ENCODE measurements around the gene GXYLT2.

GXYLT2 gene, protein sequence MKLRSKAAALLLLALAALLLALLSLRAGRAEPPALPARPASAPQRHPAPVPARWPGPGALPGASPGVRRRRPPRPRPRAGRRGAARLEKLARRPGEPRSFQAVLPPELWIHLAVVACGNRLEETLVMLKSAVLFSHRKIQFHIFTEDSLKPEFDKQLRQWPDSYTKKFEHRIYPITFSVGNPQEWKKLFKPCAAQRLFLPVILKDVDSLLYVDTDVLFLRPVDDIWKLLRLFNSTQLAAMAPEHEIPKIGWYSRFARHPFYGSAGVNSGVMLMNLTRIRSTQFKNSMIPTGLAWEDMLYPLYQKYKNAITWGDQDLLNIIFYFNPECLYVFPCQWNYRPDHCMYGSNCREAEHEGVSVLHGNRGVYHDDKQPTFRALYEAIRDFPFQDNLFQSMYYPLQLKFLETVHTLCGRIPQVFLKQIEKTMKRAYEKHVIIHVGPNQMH

DNA sequence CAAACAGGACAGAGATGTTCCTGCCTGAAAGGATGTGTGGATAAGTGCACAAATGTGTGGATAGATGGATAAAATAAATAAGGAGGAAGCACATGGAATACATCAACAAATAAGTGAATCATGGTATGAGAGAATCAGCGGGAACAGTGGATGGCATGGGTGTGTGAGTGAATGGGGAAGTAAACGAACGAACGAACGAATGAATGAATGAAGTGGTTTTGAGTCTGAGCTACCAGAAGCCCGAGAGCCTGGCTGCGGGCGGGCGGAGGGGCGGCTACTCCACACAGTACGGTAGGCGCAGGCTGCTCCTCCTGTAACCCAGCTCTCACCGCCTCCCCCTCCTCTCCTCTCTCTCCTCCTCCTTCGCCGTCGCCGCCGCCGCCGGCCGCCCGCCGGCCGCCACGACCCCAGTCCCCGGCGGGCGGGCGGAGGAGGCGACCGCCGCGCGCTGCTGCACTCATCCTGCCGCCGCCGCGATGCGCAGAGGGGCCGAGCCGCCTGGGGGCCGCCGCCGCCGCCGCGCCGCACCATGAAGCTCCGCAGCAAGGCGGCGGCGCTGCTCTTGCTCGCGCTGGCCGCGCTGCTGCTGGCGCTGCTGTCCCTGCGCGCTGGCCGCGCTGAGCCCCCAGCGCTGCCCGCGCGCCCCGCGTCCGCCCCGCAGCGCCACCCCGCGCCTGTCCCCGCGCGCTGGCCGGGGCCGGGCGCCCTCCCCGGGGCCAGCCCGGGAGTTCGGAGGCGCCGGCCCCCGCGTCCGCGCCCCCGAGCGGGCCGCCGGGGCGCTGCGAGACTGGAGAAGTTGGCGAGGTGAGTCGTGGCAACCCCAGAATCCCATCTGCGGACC lies at the start of gene GXYLT2:
GXYLT2 (plus strand) TSS at position 342 of the 841 bp plus-strand sequence; CDS start at position 530, 188 bp downstream.
- DNase-seq (ENCODE audit: insufficient read length, low spot score): peak; percentile 27
- no peak for FAIRE-seq

DNA sequence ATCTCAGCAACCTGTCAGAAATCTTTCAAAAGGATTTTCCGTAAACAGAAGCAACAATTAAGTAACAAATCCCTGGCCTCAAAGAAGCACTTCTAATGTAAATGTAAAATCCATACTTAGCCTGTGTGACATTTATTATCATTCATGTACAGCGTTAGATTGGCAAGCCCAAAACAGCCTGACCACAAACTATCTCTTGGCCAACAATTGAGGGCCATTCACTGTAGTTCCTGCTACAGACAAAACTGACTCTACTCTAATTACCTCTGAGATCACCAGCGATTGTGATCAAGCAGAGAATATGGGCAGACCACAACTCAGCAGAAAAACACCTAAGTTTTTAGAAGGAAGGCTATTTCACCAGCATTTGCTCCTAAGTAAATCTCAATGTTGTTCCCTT lies 48.8 kb upstream of the GXYLT2 start:
- FAIRE-seq (no peak), DNase-seq (ENCODE audit: insufficient read length, low spot score) (no peak)

DNA sequence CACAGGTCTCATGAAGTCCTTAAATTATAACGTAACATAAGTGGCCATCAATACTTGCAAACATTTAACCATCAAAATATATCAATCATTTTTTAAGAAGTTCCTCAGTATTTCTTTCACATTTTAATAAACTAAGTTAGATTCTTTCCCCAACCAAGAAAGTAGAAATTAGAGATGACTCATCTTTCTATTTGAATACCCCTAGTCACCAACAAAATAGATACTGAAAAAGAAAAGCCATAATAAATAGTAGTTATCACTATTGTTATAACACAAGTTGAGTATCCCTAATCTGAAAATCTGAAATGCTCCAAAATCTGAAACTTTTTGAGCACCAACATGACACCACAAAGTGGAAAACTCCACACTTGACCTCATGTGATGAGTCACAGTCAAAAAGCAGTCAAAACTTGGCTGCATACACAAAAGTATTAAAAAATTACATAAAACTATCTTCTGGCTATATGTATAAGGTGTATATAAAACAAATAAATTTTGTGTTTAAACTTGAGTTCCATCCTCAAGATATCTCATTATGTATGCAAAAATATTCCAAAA lies 43.3 kb upstream of the GXYLT2 start:
- DNase-seq (ENCODE audit: insufficient read length, low spot score) (no peak), FAIRE-seq (peak; percentile 18)

DNA sequence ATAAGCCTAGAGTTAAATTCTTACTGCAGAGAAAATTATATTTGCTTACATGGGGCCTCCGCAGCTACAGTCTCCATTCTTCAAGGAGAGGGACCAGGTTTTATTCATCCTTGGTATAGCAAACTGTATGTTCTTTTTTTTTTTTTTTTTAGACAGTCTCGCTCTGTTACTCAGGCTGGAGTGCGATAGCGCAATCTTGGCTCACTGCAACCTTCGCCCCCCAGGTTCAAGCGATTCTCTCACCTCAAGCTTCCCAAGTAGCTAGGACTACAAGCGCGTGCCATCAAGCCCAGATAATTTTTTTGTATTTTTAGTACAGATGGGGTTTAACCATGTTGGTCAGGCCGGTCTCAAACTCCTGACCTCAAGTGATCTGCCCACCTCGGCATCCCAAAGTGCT lies 41.7 kb upstream of the GXYLT2 start:
- no peak for DNase-seq (ENCODE audit: insufficient read length, low spot score)

DNA sequence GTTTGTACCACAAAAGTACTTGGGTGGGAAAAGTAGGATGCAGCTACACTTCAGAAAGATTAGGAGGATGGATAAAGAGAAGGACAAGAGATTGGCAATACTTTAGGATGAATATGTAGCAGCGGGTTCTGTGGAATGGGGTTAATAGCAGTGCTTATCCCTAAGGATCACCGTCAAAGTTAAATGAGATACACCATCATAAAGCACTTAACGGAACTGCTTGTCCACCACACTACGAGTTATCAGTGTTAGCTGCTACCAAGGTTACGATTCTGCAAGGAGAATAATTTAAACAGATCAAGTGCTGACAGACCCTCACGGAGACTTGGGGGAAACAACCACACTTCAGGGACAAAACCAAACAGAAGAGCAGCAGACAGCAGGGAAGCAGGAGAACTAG lies 40.6 kb upstream of the GXYLT2 start:
- DNase-seq (ENCODE audit: insufficient read length, low spot score) (no peak), FAIRE-seq (no peak)

More for the DNA sequence above, 41.7 kb upstream of the GXYLT2 start:
- no peak for FAIRE-seq

DNA sequence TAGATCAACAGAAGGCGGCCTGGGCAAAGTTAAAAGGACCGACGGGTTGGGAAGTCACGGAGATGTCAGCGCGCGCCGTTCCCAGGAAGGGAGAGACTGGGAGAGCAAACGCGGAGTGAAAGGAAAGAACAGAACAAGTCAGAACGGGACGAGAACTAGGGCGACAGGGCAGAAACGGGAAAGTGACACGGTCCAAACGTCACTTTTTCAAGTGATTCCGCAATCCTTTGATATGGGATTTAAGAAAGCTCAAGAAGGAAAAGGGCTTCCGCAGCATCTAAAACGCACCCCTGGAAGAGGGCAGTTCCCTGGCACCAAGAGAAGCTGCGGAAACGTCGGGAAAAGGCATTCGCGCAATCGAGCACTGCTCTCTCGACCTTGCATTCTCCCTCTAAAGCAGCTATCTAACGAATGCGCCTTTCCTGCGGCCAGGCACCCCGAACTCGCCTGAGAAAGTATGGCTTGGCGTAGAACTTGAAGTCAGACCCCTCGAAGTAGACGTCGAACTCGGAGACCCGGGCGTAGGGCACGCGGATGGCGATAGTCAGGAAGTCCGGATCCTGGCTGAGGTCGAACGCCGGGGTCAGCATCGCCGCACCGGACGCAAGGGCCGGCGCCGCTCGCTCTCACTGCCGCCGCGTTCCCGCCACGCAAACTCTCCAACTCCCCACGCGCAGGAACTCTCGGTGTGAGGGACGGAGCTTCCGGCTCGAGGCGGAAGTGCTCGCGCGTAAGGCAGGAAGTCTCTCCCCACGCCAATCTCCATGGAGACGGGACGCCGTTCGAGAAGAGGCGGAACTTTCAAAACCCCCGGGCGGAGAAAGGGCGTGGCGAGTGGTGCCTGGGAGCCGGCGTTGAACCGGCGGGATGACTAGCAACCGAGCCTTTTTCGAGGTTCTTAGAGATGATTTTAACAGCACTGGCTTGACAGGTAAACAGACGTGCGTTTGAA lies 39.8 kb upstream of the GXYLT2 start, which contains the start of gene SHQ1:
SHQ1 (minus strand) TSS at position 695 of the 952 bp plus-strand sequence; CDS start at position 590, 105 bp downstream.
- DNase-seq (ENCODE audit: insufficient read length, low spot score): peak; percentile 78
- peak; percentile 94 for FAIRE-seq

DNA sequence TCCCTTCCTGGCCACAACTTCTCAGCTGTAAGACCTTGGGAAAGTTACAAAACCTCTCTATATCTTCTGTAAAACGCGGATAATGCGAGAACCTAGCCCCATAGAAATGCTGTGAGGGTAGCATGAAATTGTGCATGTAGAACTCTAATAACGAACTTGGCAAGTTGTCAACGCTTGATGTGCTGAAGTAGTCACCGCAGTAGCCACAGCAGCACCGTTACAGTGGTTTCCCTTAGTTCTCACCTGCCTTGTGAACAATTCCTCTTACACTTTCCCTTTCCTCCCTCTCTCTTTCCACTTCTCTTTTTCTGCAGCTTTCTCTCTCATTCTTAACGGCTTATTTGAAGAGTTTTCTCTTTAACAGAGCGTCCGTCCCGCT lies 39.2 kb upstream of the GXYLT2 start:
- no peak for FAIRE-seq

DNA sequence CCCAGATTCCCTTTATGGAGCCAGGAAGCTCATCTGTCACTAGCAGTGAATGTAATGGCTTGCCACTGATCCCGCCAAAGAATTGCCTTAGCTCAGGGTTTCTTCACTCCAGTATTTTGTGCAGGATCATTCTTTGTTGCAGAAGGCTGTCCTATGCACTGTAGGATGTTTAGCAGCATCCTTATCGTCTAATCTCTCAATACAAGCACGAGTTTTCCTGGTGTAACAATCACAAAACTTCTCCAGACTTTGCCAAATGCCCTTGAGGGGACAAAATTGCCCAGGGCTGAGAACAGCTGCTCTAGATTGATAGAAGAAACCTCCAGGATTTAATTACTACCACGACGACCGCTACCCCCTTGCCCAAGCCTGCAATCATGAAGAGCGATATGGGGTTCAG lies 32.8 kb upstream of the GXYLT2 start:
- no peak for DNase-seq (ENCODE audit: insufficient read length, low spot score)
- FAIRE-seq: no peak

More for the DNA sequence above, 39.2 kb upstream of the GXYLT2 start:
- no peak for DNase-seq (ENCODE audit: insufficient read length, low spot score)

DNA sequence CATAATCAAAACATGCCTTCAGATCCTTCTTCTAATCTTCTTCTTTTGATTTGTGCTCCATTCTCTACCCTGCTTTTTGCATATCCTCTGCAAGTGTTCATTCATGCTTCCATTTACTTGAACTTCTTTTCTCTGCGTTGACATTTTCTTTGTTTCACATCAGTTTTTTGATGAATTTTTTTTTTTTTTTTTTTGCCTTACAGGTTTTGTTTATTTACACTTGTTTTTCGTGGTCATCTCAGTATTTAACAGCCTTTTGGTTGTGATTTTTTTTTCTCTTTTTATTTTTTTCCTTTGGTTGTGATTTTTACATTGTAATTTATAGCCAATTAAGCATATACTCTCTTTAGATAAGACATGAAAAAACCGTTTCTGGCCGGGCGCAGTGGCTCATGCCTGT lies 27.8 kb upstream of the GXYLT2 start:
- DNase-seq (ENCODE audit: insufficient read length, low spot score) (no peak), FAIRE-seq (no peak)

DNA sequence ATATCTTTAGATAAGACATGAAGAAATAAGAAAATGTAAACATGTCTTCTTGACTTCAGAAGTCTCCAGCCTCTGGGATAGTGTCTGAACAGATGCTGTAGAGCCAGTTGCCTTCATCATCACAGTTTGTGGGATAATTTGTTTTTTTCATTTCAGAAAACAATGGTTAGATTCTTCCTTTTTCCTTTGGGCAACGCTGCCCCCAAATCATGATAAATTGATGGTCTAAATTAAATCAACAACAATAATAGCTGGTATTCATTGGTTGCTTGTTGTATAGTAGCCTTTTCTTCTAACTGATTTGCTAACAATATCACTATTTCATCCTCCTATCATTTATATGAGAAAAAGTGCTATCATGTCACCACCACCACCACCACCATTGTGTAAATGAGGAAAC lies 27.0 kb upstream of the GXYLT2 start:
- DNase-seq (ENCODE audit: insufficient read length, low spot score): no peak
- FAIRE-seq: no peak

DNA sequence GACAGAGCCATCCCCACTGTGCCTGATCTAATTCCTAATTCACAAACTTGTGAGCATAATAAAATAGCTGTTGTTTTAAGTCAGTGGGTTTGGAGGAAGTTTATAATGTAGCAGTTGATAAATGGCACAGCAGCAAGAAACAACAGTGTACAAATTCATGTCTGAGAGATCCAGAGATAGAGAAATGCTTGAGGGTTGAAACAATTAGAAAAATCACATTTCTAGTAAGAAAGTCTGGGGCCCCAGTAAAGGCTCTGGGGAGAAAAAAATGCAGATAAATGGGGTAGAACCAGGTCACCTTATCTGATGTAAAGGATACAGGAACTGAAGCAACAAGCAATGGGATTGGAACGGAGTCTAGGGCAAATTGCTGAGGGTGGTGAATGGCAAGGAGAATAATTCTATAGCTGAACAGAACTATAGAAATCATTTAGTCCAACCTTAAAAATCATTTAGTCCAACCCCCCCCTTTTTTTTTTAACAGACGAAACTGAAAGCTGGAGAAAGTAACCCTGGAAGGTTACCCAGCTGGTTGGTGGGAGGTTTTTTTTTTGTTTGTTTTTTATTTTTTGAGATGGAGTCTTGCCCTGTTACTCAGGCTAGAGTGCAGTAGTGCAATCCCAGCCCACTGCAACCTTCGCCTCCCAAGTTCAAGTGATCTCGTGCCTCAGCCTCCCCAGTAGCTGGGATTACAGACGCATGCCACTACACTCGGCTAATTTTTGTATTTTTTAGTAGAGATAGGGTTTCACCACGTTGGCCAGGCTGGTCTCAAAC lies 25.3 kb upstream of the GXYLT2 start:
- FAIRE-seq (no peak), DNase-seq (ENCODE audit: insufficient read length, low spot score) (no peak)

DNA sequence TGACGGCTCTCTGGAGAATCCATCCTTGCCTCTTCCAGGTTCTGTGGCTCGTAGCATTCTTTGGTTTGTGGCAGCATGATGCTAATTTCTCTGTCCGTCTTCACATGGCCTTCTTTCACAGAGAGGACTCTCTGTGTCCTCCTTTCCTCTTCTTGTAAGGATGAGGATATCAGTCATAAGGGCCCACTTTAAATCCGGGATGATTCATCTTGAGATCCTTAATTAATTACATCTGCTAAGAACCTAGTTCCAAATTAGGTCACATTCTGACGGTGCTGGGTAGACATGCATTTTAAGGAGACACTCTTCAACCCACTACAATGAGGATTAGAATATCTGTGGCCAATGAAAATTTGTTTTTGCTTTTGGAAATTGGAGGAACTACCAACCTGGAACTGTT lies 15.7 kb upstream of the GXYLT2 start:
- DNase-seq (ENCODE audit: insufficient read length, low spot score) (no peak), FAIRE-seq (no peak)

DNA sequence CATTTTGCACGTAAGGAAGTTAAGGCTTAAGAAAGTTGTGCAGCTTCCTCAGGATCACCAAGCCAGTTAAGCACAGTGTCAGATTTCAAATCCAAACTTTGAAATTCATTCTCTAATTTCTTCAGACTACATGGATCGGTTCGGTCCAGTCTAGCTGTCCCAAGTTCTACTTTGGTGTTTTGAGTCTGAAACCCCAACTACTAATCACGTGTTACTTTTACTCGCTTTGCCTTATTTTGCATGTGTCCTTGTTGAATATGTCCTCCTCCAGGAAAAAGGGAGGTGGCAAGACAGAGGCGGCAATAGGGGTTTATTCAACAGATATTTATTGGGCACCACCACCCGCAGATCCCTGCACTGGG lies 522 bp upstream of the GXYLT2 start:
- FAIRE-seq: no peak
- DNase-seq (ENCODE audit: insufficient read length, low spot score): no peak

DNA sequence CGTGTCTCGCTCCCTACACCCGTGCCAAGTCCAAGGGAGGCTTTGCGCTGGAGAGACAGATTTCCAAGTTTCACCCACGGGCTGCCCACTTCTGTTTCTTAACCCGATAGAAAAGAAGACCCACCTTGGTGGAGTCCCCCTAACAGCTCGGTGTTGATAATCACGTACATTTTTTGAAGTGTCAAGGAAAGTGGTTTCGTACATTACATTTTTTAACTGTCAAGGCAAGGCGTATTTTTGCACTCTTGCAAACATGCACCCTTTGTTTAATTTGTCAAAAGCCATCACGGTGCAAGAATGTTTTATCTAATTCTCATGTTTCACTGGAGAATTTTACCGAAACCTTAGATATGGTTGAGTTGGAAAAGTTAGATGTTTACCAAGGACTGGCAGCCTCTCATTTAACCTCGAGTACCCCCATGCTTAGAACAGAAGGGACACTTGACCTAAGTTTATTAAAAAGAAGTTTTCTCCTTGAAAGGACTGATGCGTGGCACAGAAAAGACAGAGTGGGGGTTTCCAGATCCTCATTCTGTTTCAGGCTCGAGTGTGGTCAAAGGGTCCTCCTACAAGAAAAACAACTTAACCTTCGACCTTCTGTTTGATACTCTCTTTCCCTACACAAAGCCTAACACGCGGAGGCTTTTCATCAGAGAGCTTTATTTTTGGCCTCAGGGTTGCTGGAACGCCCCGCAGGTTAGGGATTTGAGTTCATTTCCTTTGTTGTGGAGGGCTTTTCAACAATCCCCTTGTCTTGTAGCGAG lies 882 bp downstream of the GXYLT2 start:
- FAIRE-seq (no peak), DNase-seq (ENCODE audit: insufficient read length, low spot score) (no peak)

DNA sequence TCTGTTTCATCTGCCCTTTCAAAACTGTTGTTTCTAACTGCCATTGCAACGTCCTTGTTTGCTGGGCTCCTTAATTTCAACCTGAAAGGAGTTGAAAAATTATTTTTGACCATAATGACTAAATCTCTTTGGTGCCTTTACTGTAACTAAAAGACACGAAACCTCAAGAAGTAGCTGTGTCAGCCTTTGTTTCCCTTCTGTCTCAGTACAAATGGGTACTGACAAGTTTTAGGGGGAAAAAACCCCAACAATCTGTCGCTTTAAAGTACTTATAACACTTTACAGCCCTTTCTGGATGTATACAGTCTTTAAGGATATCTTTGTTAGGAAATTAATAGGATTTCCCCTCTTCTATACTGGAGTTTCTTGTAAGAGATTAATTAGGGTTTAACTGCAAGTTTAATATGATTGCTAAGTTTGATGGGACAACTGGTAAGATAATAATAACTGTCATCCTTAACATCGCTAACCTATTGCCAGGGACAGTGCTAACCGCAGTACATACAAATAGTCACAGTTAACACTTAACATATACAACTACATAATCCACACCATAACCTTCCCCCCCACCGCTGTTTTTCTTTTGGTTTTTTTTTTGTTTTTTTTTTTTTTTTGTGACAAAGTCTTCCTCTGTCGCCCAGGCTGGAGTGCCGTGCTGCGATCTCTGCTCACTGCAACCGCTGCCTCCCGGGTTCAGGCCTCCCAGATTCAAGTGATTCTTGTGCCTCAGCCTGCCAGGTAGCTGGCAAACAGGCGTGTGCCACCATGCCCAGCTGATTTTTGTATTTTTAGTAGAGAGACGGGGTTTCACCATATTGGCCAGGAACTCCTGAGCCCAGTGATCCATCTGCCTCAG lies 1.7 kb downstream of the GXYLT2 start:
- DNase-seq (ENCODE audit: insufficient read length, low spot score): no peak
- no peak for FAIRE-seq

DNA sequence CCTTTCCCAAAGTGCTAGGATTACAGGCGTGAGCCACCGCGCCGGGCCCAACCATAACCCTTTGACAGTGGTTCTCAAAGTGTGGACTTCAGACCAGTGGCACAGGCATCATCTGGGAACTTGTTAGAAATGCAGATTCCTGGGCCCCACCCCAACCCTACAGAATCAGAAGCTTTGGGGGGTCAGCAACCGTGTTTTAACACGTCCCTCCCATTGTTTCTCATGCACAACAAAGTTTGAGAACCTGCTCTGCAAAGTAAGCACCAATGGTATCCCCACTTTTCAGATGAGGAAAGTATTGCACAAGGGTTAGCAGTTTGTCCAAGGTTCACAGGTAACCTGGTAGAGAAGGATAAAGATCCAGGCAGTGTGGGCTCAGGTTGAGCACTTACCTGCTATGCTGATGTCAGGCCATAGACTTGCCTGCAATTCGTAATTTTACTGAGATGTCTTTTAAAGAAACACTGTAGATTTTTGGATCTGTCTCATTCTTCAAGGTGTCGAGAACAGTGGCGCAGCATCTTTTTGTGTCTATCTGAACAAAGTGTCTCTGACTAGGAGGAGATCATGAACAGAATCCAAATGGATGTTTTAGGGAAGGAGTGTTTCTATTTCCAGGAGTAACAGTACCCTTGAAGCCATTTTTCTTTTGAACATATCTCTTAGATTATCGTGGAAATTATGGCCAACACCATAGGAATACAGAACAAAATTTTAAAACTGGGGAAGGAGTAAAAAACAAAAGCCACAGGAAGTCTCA lies 2.5 kb downstream of the GXYLT2 start:
- DNase-seq (ENCODE audit: insufficient read length, low spot score) (no peak), FAIRE-seq (no peak)
